Germinal center (tissue), 1 donor: Measurements from ENCODE around the gene USP22.

Experiments
- DNase-seq: peaks from one replicate; pipeline ENCODE4 v3.0.0; 2012; ENCODE audit warnings: mixed read lengths, low spot score

Gene USP22

GRCh38 chr17:21001111-21001812 is 41.5 kb downstream of the USP22 start:
- no peak for DNase-seq

DNA sequence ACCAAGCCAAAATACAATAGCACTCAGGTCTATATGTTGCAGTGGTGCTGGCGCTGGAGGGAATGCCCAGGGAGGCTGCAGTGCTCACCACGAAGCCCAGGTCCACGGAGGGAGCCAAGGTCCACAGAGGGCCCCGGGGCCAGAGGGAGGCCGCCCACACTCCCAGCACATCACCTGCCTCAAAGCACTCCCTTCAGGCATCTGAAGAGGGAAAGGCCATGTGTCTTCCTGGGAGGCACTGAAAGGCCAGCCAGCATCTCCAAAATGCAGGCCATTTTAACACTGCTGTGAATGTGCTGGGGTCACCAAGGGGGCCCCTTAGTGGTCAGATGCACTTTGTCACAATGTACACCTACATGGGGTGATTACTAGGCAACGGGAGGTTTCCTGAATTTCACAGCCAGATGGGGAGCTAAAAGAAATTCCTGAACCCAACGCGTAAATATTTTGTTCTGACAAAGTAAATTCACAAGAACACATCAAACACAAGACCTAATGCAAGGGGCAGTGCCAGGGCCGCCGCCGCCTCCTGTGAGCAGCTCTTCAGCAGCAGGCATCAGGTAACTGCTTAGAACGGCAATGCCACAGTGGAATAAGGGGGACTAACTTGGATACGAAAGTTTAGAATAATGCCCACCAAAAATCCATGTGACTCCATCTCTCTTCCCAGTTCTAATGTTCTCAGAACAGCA is 42.8 kb downstream of the USP22 start:
- DNase-seq: no peak

DNA sequence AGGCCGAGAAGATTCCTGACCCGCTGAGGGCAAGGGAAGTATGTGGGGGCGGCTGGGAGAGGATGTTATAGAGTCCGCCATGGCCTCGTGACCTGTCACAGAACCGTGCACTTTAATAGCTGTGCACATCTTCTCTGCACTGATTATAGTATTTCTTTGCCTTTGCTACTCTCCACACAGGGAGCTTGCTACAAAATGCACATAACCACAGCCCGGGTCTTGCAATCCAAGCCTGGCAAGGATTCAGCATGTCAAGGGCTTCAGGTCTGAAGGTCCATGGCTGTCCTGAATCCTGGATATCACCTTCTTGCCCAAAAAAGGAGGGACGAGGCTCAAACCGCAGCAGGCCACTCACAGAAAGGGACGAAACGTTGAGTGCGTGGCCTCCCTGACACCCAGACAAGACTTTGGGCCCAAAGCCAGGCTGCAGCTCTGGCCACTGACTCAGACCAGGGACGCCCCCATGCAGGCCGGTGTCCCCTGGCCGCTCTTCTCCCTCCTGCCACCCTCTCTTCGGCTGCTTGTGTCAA is 43.7 kb downstream of the USP22 start:
- no peak for DNase-seq

GRCh38 chr17:20998571-20999043 is 44.2 kb downstream of the USP22 start:
- DNase-seq: no peak

GRCh38 chr17:20997711-20998570 is 44.9 kb downstream of the USP22 start:
- no peak for DNase-seq

GRCh38 chr17:20996724-20997615 is 45.8 kb downstream of the USP22 start:
- DNase-seq: no peak

GRCh38 chr17:20995873-20996723 is 46.7 kb downstream of the USP22 start:
- no peak for DNase-seq

DNA sequence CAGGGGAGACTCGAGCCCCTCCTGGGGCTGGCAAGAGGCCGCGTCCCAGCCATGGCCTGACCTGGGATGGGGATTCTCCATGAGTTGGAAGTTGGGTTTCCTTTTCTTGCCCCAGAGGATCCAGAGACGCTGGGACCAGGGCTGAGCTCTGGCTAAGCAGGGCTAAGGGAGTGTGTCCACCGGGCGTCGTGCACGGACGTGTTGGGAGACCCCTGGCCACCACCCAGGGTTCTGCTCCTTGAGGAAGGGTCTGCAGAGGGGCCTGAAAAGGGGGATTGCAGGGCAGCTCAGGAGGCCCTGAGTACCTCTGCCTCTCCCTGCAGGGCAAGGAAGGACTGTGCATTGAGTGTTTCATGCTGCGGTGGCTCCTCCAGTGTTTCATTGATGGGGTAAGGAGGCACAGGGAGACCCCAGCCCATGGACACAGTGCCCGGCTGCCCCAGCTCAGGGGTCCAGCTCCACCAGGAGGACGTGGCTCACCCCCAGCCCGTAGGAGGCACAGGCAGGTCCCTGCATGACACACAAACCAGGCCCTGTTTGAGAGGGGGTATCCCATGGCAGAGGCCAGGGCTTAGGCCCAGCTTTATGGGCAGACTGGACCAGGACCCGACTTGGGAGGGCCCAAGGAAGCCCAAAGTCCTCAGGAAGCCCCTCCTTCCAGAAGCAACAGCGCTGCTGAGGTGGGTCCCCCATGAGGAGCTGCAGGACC is 47.5 kb downstream of the USP22 start:
- no peak for DNase-seq

GRCh38 chr17:20994779-20995149 is 48.0 kb downstream of the USP22 start:
- no peak for DNase-seq

DNA sequence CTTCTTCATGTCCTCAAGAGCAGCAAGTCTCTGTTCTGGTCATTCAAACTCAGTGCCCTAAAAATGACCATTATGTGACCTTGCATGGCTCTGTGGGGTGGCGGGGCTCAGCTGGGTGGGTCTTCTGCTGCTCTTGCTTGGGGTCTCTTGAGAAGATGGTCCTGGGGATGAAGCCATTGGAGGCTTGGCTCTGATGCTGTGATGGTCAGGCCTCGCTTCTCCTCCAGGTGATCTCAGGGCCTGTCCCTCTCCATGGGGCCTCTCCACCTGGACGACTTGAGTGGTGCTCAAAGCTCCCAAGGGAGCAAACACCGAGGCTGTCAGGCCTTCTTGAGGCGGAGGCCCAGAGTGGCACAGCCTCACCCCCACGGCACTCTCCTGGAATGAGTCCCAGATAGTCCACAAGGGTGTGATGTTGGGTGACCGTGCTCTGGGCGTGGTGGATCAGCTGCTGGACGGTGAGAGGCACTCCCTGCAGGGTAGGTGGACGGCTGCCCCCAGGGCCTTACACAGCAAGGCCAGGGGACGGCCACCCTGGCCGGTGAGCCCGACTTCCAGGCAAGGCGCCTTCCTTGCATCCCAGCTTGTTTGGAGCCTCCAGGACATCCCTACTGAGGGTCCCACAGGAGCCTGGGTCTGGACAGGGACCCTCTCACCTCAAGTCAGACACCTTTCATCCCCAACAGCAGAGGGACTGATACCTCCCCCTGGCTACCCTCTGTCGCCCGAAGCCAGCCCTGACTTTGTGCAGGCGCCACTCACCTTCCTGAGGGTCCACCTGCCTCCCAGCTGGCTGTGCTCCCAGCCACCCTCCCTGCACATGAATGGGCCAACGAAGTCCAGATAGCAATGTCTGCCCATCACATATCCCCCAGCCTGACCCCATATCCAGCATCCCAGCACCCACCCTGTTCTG is 48.7 kb downstream of the USP22 start:
- DNase-seq: no peak

GRCh38 chr17:20992987-20993862 is 49.6 kb downstream of the USP22 start:
- DNase-seq: peak; percentile 92

DNA sequence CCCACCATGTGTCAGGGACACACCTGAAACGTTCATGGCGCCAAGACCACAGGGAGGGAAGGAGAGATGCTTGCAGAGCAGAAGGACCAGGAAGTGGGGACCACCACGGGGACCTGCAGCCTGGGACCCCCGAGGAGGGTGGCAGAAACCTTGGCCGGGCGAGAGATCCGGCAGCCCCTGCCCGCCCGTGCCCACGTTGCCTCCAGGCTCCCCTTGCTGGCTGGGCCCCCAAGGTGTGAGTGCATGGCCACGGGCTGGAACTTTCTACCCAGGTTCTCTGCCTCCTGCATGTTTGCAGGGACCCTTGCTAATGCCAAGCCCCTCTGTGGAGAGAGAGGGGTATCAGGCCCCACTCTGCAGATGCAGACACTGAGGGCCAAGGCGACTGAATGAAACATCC is 50.4 kb downstream of the USP22 start:
- no peak for DNase-seq

GRCh38 chr17:20991276-20992037 is 51.4 kb downstream of the USP22 start:
- DNase-seq: no peak

GRCh38 chr17:20989991-20990855 is 52.6 kb downstream of the USP22 start:
- DNase-seq: no peak

DNA sequence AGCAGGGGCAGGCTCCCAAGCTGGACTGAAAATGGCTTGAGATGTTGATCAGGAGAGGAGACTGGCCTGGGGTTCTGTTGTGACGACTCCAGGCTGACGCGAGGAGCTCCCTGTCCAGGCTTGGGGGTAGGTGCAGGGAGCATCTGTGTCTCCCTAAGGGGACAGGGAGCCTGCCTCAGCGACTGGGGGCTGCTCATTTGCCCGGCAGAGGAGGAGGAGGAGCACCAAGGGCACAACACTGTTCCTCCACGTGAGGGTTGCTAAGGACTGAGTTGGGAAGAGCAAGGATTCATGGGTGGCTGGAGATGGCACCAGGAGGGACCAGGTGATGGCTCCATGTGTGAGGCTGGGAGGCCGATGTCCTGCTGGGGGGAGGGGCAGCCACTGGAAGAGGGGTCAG is 53.3 kb downstream of the USP22 start:
- no peak for DNase-seq

GRCh38 chr17:20988896-20989295 is 53.9 kb downstream of the USP22 start:
- DNase-seq: no peak
